Cardiac muscle cell (in vitro differentiated cells and primary cell): ENCODE data around the gene PDCD1LG2. TPM values are rescaled to one million over a fixed set of nuclear protein-coding genes. Genes with fewer than 3 reads are reported as not detected.

Source experiments
- DNase-seq, 2 donors: peaks; one replicate each; pipeline versions ENCODE4 v3.0.0 to v3.0.0-alpha.2; 2010 to 2017; ENCODE audit warnings: low read depth in 1 of 2, low spot score in 1 of 2
- H3K27ac ChIP-seq: fragments of 200-600 bp; sonication (generic); 2 replicates; pipeline ENCODE4 v1.5.1; 2016
- H3K27me3 ChIP-seq: fragments of 200-600 bp; sonication (generic); 2 replicates; pipeline ENCODE4 v1.6.0; 2016; ENCODE audit warnings: control low read depth
- H3K36me3 ChIP-seq: fragments of 200-600 bp; sonication (generic); 2 replicates; pipeline ENCODE4 v1.5.1; 2016; ENCODE audit warnings: control low read depth
- H3K4me1 ChIP-seq: fragments of 200-600 bp; sonication (generic); 2 replicates; pipeline ENCODE4 v1.8.1; 2017; ENCODE audit warnings: low read depth, mild to moderate bottlenecking, mixed run types
- H3K4me3 ChIP-seq: fragments of 200-600 bp; sonication (generic); 2 replicates; pipeline ENCODE4 v1.5.1; 2016; ENCODE audit warnings: mild to moderate bottlenecking
- H3K9me3 ChIP-seq: fragments of 200-600 bp; sonication (generic); 2 replicates; pipeline ENCODE4 v1.5.1; 2017; ENCODE audit warnings: low read depth, mild to moderate bottlenecking, control low read depth
- CTCF ChIP-seq: IDR thresholded peaks from 2 replicates; pipeline ENCODE4 v1.5.1; 2012; ENCODE audit warnings: low read depth, mild to moderate bottlenecking, low read length
- polyA plus RNA-seq: library from polyadenylated mRNA; unstranded; fragments of >200 nt; fragmentation: Nextera tagmentation; extraction: Ambion mirVana; gene quantifications from 2 replicates; pipeline ENCODE4 v1.2.1, GENCODE V29; 2016
- total RNA-seq: library from RNA; depleted of rRNA; stranded (reverse); fragments of >200 nt; gene quantifications from 2 replicates; pipeline ENCODE4 v1.2.3, GENCODE V29; 2016

Gene PDCD1LG2
- total and polyA plus RNA-seq, 2 experiments from 2014 or later = not detected

DNA sequence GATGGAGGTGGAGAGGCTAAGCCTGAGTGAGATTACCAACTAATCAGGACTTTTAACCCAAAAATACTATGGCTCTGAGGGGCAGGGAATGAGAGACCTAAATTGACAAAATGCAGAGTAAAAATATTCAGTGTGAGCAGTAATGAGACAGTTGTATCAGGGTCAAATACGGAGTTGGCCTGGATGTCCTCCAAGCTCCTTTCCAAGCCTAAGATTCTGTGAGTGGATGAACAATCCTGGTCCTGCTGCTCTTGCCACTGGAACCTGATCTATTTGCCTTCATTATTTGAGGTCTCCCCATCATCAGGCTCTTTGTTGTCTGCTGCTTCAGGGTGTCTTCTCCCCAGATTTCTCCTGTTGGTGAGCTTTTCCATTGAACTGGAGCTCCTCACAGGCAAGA, 1.1 kb downstream of the PDCD1LG2 start:
- no peak overlapping the region for H3K27ac ChIP-seq
- no peaks in the 10 kb centered on the region for H3K4me1 ChIP-seq
- TF ChIP-seq CTCF = no peak
- H3K36me3 ChIP-seq = no peaks in the 10 kb centered on the region
- no peaks in the 10 kb centered on the region for H3K27me3 ChIP-seq
- no peak overlapping the region for H3K4me3 ChIP-seq
- no peak for DNase-seq
- H3K9me3 ChIP-seq = no peaks in the 10 kb centered on the region

GRCh38 chr9:5511935-5512580, 1.7 kb downstream of the PDCD1LG2 start:
- H3K27ac ChIP-seq = no peak overlapping the region
- no peak overlapping the region for H3K4me3 ChIP-seq
- no peak for TF ChIP-seq CTCF
- no peak for DNase-seq
- no peaks in the 10 kb centered on the region for H3K9me3 ChIP-seq
- no peaks in the 10 kb centered on the region for H3K27me3 ChIP-seq
- H3K4me1 ChIP-seq = no peaks in the 10 kb centered on the region
- no peaks in the 10 kb centered on the region for H3K36me3 ChIP-seq

GRCh38 chr9:5512658-5513452, 2.5 kb downstream of the PDCD1LG2 start:
- Histone ChIP-seq H3K27ac (no peak overlapping the region), H3K36me3 (no peaks in the 10 kb centered on the region), H3K4me1 (no peaks in the 10 kb centered on the region), H3K9me3 (no peaks in the 10 kb centered on the region), H3K27me3 (no peaks in the 10 kb centered on the region), H3K4me3 (no peak overlapping the region)
- no peak for TF ChIP-seq CTCF
- no peak for DNase-seq

DNA sequence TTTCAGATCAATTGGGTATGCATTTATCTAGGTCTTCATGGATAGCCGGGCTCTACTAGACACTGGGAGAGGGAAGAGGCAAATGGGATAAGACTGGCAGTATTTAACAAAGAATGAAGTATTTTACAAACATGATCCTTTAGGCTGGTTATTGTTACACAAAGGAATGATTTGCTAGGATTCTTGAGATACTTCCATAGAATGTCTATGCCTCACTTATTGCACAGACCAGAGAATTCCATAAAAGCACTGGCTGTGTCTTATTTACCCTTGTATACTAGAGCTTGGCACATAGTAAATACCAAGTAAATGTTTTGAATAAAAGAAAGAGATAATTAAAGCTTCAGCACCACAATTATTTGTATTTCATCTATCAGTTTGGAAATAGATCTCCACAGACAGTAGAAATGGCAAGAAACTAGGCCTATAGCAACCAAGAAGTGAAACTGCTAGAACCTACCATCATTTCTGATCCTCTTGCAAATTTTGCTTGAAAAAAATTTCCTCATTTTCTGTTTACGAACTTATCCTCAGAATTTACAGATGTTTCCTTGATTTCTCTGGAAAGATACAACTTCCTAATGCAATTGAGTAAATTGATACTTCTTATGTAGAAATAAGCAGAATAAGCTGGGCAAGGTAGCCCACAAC, 3.8 kb downstream of the PDCD1LG2 start:
- Histone ChIP-seq H3K4me1 (no peaks in the 10 kb centered on the region), H3K9me3 (no peaks in the 10 kb centered on the region), H3K27ac (no peak overlapping the region), H3K36me3 (no peaks in the 10 kb centered on the region), H3K27me3 (no peaks in the 10 kb centered on the region), H3K4me3 (no peak overlapping the region)
- DNase-seq = no peak
- no peak for TF ChIP-seq CTCF

- no peaks in the 10 kb centered on the region for H3K4me1 ChIP-seq
- H3K27ac ChIP-seq = no peak overlapping the region
- H3K36me3 ChIP-seq = no peaks in the 10 kb centered on the region
- H3K9me3 ChIP-seq = no peaks in the 10 kb centered on the region
- H3K4me3 ChIP-seq = no peak overlapping the region
- no peaks in the 10 kb centered on the region for H3K27me3 ChIP-seq
- DNase-seq = no peak
- no peak for TF ChIP-seq CTCF
These were observed 4.4 kb downstream of the PDCD1LG2 start for GRCh38 chr9:5514617-5515260.
